Cardiac muscle cell (in vitro differentiated cells and primary cell): ENCODE results near the gene P4HA2. TPM values are rescaled to one million over a fixed set of nuclear protein-coding genes. Genes with fewer than 3 reads are reported as not detected.
A peak's percentile ranks its signal among the peaks of the same experiment; 100 is the strongest.

ENCODE experiments used
- DNase-seq, 2 donors: peaks; one replicate each; pipeline versions ENCODE4 v3.0.0 to v3.0.0-alpha.2; 2010 to 2017; ENCODE audit warnings: low read depth in 1 of 2, low spot score in 1 of 2
- H3K27ac ChIP-seq: fragments of 200-600 bp; sonication (generic); 2 replicates; pipeline ENCODE4 v1.5.1; 2016
- H3K27me3 ChIP-seq: fragments of 200-600 bp; sonication (generic); 2 replicates; pipeline ENCODE4 v1.6.0; 2016; ENCODE audit warnings: control low read depth
- H3K36me3 ChIP-seq: fragments of 200-600 bp; sonication (generic); 2 replicates; pipeline ENCODE4 v1.5.1; 2016; ENCODE audit warnings: control low read depth
- H3K4me1 ChIP-seq: fragments of 200-600 bp; sonication (generic); 2 replicates; pipeline ENCODE4 v1.8.1; 2017; ENCODE audit warnings: low read depth, mild to moderate bottlenecking, mixed run types
- H3K4me3 ChIP-seq: fragments of 200-600 bp; sonication (generic); 2 replicates; pipeline ENCODE4 v1.5.1; 2016; ENCODE audit warnings: mild to moderate bottlenecking
- H3K9me3 ChIP-seq: fragments of 200-600 bp; sonication (generic); 2 replicates; pipeline ENCODE4 v1.5.1; 2017; ENCODE audit warnings: low read depth, mild to moderate bottlenecking, control low read depth
- polyA plus RNA-seq: library from polyadenylated mRNA; unstranded; fragments of >200 nt; fragmentation: Nextera tagmentation; extraction: Ambion mirVana; gene quantifications from 2 replicates; pipeline ENCODE4 v1.2.1, GENCODE V29; 2016
- total RNA-seq: library from RNA; depleted of rRNA; stranded (reverse); fragments of >200 nt; gene quantifications from 2 replicates; pipeline ENCODE4 v1.2.3, GENCODE V29; 2016
- TF ChIP-seq, protein P1 (sequence below): IDR thresholded peaks from 2 replicates; pipeline ENCODE4 v1.5.1; 2012; ENCODE audit warnings: low read depth, mild to moderate bottlenecking, low read length

The P4HA2 gene
- total and polyA plus RNA-seq, 2 experiments from 2014 or later: 41.0 to 65.5 TPM

DNA sequence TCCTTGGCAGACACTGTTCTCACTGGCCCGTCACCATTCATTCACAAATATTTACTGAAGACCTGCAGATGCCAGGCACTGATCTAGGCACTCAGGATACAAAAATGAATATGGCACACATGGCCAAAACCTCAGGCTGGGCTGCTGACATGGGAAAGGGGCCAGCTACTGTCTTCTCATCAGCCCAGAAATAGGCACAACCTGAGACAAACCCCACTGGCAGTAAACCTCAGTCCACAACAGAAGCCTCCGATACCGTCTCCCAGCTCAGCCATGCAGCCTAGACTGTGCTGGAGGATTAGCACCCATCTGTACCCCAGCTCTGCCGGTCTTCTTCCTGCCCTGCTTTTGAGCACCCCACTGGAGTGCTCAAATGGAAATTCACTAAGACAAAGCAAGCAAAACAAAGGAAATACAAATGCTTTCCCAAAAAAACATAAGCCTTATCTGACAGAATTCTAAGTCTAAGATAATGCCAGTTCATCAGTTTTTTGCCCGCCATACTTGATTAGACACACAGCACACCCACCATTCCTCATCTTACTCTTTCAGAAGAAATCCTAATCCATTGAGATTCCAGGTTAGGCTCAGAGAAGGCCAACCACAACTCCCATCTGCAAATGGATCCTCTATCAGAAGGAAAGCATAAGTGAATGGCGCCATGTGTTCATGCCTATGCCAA, 8.2 kb downstream of the P4HA2 start:
- no peaks in the 10 kb centered on the region for H3K9me3 ChIP-seq
- TF ChIP-seq, protein P1, sequence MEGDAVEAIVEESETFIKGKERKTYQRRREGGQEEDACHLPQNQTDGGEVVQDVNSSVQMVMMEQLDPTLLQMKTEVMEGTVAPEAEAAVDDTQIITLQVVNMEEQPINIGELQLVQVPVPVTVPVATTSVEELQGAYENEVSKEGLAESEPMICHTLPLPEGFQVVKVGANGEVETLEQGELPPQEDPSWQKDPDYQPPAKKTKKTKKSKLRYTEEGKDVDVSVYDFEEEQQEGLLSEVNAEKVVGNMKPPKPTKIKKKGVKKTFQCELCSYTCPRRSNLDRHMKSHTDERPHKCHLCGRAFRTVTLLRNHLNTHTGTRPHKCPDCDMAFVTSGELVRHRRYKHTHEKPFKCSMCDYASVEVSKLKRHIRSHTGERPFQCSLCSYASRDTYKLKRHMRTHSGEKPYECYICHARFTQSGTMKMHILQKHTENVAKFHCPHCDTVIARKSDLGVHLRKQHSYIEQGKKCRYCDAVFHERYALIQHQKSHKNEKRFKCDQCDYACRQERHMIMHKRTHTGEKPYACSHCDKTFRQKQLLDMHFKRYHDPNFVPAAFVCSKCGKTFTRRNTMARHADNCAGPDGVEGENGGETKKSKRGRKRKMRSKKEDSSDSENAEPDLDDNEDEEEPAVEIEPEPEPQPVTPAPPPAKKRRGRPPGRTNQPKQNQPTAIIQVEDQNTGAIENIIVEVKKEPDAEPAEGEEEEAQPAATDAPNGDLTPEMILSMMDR: no peak
- no peak overlapping the region for H3K4me3 ChIP-seq
- no peaks in the 10 kb centered on the region for H3K36me3 ChIP-seq
- DNase-seq: no peak
- no peak overlapping the region for H3K27ac ChIP-seq
- H3K27me3 ChIP-seq: no peaks in the 10 kb centered on the region
- no peaks in the 10 kb centered on the region for H3K4me1 ChIP-seq

- TF ChIP-seq, protein P1: no peak
- no peak for DNase-seq
- no peaks in the 10 kb centered on the region for H3K9me3 ChIP-seq
- no peak overlapping the region for H3K27ac ChIP-seq
- H3K36me3 ChIP-seq: peaks cover 7% of the 10 kb centered on the region
- H3K4me1 ChIP-seq: no peaks in the 10 kb centered on the region
- H3K27me3 ChIP-seq: no peaks in the 10 kb centered on the region
- no peak overlapping the region for H3K4me3 ChIP-seq
These were observed 9.3 kb downstream of the P4HA2 start for GRCh38 chr5:132218321-132218720.

DNA sequence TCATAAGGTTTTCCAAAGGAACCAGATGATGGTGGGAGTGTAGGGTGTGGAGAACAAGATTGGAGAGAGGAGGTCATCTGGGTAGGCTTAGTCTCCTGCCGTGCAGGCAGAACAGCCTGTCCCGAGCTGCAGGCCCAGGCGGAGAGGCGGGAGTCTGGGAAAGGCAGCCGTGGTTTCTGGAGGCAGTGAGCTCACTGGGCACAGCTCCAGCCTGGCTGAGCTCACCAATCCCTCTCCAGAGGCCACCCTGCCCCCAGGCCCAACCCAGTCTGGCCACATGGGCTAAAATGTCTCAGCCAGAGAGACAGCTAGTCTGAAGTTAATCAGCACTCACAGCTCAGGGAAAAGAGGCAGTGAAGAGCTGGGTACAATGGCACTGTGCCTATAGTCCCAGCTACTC, 12.3 kb downstream of the P4HA2 start:
- DNase-seq: peak in 1 of 2 donors; percentile 98
- Histone ChIP-seq H3K4me3 (no peak overlapping the region), H3K4me1 (no peaks in the 10 kb centered on the region), H3K27me3 (no peaks in the 10 kb centered on the region), H3K9me3 (no peaks in the 10 kb centered on the region), H3K36me3 (peaks cover 9% of the 10 kb centered on the region), H3K27ac (no peak overlapping the region)
- TF ChIP-seq, protein P1: no peak

DNA sequence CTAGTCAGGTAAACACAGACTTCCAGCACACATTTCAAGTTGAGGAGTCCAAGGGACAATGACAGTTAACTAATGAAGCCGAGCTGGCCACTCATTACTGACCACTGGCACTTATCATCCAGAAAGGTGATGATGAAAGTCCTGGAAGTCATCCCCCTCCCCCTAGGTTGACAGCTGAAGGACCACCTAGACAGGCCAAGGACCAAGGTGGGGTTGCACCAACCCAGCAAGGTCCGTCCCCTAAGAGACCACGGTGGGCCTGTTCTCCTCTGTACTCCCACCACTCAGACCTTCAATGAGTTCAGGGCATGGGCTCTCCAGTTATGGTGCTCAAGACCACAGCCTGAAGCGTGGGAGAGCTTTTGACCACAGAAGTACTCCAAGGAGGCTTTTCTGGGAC, 13.2 kb downstream of the P4HA2 start:
- TF ChIP-seq, protein P1: no peak
- H3K27ac ChIP-seq: no peak overlapping the region
- no peaks in the 10 kb centered on the region for H3K27me3 ChIP-seq
- H3K36me3 ChIP-seq: peaks cover 9% of the 10 kb centered on the region
- H3K4me3 ChIP-seq: no peak overlapping the region
- no peak for DNase-seq
- H3K4me1 ChIP-seq: no peaks in the 10 kb centered on the region
- no peaks in the 10 kb centered on the region for H3K9me3 ChIP-seq

GRCh38 chr5:132213666-132214065, 14.0 kb downstream of the P4HA2 start:
- Histone ChIP-seq H3K4me1 (no peaks in the 10 kb centered on the region), H3K4me3 (no peak overlapping the region), H3K27ac (no peak overlapping the region), H3K27me3 (no peaks in the 10 kb centered on the region), H3K9me3 (no peaks in the 10 kb centered on the region), H3K36me3 (peaks cover 12% of the 10 kb centered on the region)
- no peak for DNase-seq
- TF ChIP-seq, protein P1: no peak
